Measurements from ENCODE around the gene ITGB1.

DNA sequence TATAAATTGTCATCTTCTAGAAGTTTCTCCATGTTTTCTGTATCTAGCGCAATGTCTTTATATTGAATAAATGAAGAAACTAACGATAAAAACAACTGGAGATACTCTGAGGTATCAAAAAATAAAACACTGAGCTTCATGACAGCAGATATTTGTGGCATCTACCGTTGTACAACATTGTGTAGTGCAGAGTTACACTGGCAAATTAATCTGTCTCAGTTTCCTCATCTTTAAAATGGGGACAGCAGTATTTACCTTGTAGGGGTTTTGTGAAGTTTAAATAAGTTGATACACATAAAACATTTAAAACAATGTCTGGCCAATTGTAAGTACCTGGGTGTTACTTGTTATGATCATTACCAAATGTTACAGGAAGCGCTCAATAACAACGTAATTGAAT, 10.4 kb downstream of the ITGB1 start:
- TF ChIP-seq, protein P1, sequence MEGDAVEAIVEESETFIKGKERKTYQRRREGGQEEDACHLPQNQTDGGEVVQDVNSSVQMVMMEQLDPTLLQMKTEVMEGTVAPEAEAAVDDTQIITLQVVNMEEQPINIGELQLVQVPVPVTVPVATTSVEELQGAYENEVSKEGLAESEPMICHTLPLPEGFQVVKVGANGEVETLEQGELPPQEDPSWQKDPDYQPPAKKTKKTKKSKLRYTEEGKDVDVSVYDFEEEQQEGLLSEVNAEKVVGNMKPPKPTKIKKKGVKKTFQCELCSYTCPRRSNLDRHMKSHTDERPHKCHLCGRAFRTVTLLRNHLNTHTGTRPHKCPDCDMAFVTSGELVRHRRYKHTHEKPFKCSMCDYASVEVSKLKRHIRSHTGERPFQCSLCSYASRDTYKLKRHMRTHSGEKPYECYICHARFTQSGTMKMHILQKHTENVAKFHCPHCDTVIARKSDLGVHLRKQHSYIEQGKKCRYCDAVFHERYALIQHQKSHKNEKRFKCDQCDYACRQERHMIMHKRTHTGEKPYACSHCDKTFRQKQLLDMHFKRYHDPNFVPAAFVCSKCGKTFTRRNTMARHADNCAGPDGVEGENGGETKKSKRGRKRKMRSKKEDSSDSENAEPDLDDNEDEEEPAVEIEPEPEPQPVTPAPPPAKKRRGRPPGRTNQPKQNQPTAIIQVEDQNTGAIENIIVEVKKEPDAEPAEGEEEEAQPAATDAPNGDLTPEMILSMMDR (conservative IDR thresholded peaks at IDR 0.05; ENCODE audit: low read depth in 2 of 2), result no peak
- TF ChIP-seq EZH2phosphoT487 (IDR thresholded peaks at IDR 0.05; ENCODE audit: unreplicated experiment) (no peak), EZH2 (IDR thresholded peaks at IDR 0.05; ENCODE audit: low read depth, unreplicated experiment) (no peak), POLR2AphosphoS5 (IDR thresholded peaks at IDR 0.05; ENCODE audit: low read depth) (no peak), ETS1 (IDR thresholded peaks at IDR 0.05) (no peak), JUNB (IDR thresholded peaks at IDR 0.05; ENCODE audit: unreplicated experiment) (no peak), CREB1 (CRISPR knock-in tag; IDR thresholded peaks at IDR 0.05; ENCODE audit: low read depth) (no peak)
- TF ChIP-seq, protein P2, sequence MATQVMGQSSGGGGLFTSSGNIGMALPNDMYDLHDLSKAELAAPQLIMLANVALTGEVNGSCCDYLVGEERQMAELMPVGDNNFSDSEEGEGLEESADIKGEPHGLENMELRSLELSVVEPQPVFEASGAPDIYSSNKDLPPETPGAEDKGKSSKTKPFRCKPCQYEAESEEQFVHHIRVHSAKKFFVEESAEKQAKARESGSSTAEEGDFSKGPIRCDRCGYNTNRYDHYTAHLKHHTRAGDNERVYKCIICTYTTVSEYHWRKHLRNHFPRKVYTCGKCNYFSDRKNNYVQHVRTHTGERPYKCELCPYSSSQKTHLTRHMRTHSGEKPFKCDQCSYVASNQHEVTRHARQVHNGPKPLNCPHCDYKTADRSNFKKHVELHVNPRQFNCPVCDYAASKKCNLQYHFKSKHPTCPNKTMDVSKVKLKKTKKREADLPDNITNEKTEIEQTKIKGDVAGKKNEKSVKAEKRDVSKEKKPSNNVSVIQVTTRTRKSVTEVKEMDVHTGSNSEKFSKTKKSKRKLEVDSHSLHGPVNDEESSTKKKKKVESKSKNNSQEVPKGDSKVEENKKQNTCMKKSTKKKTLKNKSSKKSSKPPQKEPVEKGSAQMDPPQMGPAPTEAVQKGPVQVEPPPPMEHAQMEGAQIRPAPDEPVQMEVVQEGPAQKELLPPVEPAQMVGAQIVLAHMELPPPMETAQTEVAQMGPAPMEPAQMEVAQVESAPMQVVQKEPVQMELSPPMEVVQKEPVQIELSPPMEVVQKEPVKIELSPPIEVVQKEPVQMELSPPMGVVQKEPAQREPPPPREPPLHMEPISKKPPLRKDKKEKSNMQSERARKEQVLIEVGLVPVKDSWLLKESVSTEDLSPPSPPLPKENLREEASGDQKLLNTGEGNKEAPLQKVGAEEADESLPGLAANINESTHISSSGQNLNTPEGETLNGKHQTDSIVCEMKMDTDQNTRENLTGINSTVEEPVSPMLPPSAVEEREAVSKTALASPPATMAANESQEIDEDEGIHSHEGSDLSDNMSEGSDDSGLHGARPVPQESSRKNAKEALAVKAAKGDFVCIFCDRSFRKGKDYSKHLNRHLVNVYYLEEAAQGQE (IDR thresholded peaks at IDR 0.05; ENCODE audit: unreplicated experiment), result no peak
